Mesendoderm (in vitro differentiated cells): ENCODE data around the gene EME1. TPM values are rescaled to one million over a fixed set of nuclear protein-coding genes. Genes with fewer than 3 reads are reported as not detected.

ENCODE experiments used
- DNase-seq: peaks from one replicate; pipeline ENCODE4 v3.0.0; 2013
- H2AK5ac ChIP-seq: 2 replicates; pipeline ENCODE4 v1.6.1; 2013; ENCODE audit warnings: low read length, inconsistent platforms
- H2BK120ac ChIP-seq: 2 replicates; pipeline ENCODE4 v1.6.1; 2013; ENCODE audit warnings: low read depth, mild to moderate bottlenecking, low read length, moderate library complexity, mixed read lengths
- H2BK15ac ChIP-seq: replicated peaks from 2 replicates; pipeline ENCODE4 v1.6.1; 2013; ENCODE audit warnings: low read depth, mild to moderate bottlenecking, moderate library complexity
- H2BK5ac ChIP-seq: 2 replicates; pipeline ENCODE4 v1.6.1; 2013; ENCODE audit warnings: low read length, inconsistent platforms
- H3K18ac ChIP-seq: 2 replicates; pipeline ENCODE4 v1.6.1; 2013; ENCODE audit warnings: mild to moderate bottlenecking, low read length, mixed read lengths
- H3K23ac ChIP-seq: one replicate; pipeline ENCODE4 v1.6.1; 2013; ENCODE audit warnings: low read length
- H3K27ac ChIP-seq: 2 replicates; pipeline ENCODE4 v1.5.1; 2013; ENCODE audit warnings: low read depth, mild to moderate bottlenecking, inconsistent platforms, low read length, moderate library complexity
- H3K27me3 ChIP-seq: 2 replicates; pipeline ENCODE4 v1.6.1; 2013; ENCODE audit warnings: low read length, control low read depth, mild to moderate bottlenecking, inconsistent platforms; ENCODE audit not compliant: insufficient read depth, poor library complexity
- H3K36me3 ChIP-seq: 2 replicates; pipeline ENCODE4 v1.6.1; 2013; ENCODE audit warnings: low read length, inconsistent platforms; ENCODE audit not compliant: control insufficient read depth, insufficient read depth
- H3K4ac ChIP-seq: one replicate; pipeline ENCODE4 v1.6.1; 2013; ENCODE audit warnings: low read depth, mild to moderate bottlenecking, low read length, moderate library complexity
- H3K4me1 ChIP-seq: 2 replicates; pipeline ENCODE4 v1.6.1; 2013; ENCODE audit warnings: low read depth, low read length, inconsistent platforms; ENCODE audit not compliant: control insufficient read depth
- H3K4me2 ChIP-seq: 2 replicates; pipeline ENCODE4 v1.6.1; 2013; ENCODE audit warnings: low read length
- H3K4me3 ChIP-seq: 2 replicates; pipeline ENCODE4 v1.5.1; 2013; ENCODE audit warnings: mild to moderate bottlenecking, low read length
- H3K56ac ChIP-seq: one replicate; pipeline ENCODE4 v1.6.1; 2013; ENCODE audit warnings: low read length
- H3K79me1 ChIP-seq: 2 replicates; pipeline ENCODE4 v1.6.1; 2013; ENCODE audit warnings: low read length, inconsistent platforms
- H3K79me2 ChIP-seq: 2 replicates; pipeline ENCODE4 v1.6.1; 2013; ENCODE audit warnings: mild to moderate bottlenecking, low read length; ENCODE audit not compliant: control insufficient read depth, insufficient read depth
- H3K9ac ChIP-seq: 2 replicates; pipeline ENCODE4 v1.6.1; 2013; ENCODE audit warnings: low read length, inconsistent platforms
- H4K5ac ChIP-seq: one replicate; pipeline ENCODE4 v1.6.1; 2013; ENCODE audit warnings: low read length
- H4K8ac ChIP-seq: one replicate; pipeline ENCODE4 v1.6.1; 2013; ENCODE audit warnings: low read depth, mild to moderate bottlenecking, control low read depth, low read length, moderate library complexity
- WGBS: extraction: QIAGEN DNeasy Blood & Tissue Kit; methylation state at CpG from one replicate; pipeline ENCODE4 v1.1.7; 2013; ENCODE audit warnings: low lambda C conversion rate, missing lambda C conversion rate; ENCODE audit not compliant: insufficient coverage; ENCODE audit errors: extremely low coverage; 5-methylcytosine and 5-hydroxymethylcytosine counted together
- polyA plus RNA-seq, 2 experiments: library from polyadenylated mRNA; stranded (reverse); fragments of 200-250 nt; gene quantifications; one replicate each; pipeline ENCODE4 v1.2.3, GENCODE V29; 2013

Gene EME1, protein sequence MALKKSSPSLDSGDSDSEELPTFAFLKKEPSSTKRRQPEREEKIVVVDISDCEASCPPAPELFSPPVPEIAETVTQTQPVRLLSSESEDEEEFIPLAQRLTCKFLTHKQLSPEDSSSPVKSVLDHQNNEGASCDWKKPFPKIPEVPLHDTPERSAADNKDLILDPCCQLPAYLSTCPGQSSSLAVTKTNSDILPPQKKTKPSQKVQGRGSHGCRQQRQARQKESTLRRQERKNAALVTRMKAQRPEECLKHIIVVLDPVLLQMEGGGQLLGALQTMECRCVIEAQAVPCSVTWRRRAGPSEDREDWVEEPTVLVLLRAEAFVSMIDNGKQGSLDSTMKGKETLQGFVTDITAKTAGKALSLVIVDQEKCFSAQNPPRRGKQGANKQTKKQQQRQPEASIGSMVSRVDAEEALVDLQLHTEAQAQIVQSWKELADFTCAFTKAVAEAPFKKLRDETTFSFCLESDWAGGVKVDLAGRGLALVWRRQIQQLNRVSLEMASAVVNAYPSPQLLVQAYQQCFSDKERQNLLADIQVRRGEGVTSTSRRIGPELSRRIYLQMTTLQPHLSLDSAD
- polyA plus RNA-seq (2013, experiment 1 of 2): 7.3 TPM
- polyA plus RNA-seq (2013, experiment 2 of 2): 7.1 TPM

DNA sequence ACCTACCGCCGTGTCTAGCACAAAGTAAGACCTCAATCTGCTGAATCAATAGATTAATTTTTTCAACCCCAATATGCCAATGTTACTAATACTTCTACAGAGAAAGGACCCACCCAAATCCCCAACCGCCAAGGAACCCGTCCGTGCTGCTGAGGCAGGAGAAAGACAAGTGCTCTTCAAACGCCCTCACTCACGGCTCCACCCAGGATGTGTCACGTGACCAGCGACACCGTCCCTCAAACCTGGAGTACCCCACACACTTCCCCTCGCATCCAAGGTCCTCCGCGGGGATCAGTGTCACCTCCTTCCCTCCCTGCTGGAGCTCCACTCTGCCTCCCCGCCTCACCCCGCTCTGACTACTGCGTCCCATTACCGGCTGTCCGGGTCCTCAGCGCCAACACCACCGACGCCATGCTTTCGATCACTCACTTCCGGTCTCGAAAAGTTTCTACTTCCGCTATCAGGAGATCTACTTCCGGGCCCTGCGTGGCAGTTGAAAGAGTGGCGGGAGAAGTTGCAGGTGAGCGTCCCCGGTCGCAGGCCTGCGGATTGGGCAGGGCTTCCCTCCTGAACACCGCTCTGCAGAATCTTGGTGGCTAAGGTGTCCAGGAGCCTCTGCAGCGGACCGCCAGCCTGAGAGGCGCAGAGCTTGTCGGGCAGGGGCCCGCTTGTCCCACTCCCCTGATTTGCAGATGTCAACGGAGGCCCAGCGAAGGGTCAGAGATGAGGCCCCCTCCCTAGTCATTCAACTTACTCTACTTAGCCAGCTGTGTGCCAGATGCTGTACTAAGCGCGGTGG, at the start of gene EME1, which contains the start of gene MRPL27:
EME1 (plus strand) TSS at position 472 of the 799 bp plus-strand sequence. CDS start 1,980 bp downstream, outside the sequence.
MRPL27 (minus strand) TSS at position 427 of the 799 bp plus-strand sequence; CDS start at position 413, 14 bp downstream.
- Histone ChIP-seq H3K4ac (peak within 1 kb of the TSS; percentile 47), H2AK5ac (peak within 1 kb of the TSS; percentile 34), H2BK5ac (peak within 1 kb of the TSS; percentile 68), H3K4me2 (peak within 1 kb of the TSS; percentile 98), H3K79me1 (peaks cover 14% of the 10 kb centered on the region), H3K56ac (peak within 1 kb of the TSS; percentile 99), H3K18ac (peak within 1 kb of the TSS; percentile 75), H2BK120ac (peak within 1 kb of the TSS; percentile 18), H3K27me3 (no peaks in the 10 kb centered on the region), H3K4me3 (peak within 1 kb of the TSS; percentile 89), H2BK15ac (no peak within 1 kb of the TSS), H4K5ac (no peak within 1 kb of the TSS), H3K36me3 (peaks cover 9% of the 10 kb centered on the region), H3K4me1 (no peaks in the 10 kb centered on the region), H3K79me2 (peaks cover 14% of the 10 kb centered on the region), H3K23ac (peak within 1 kb of the TSS; percentile 19), H3K27ac (peak within 1 kb of the TSS; percentile 45), H3K9ac (peak within 1 kb of the TSS; percentile 89), H4K8ac (peak within 1 kb of the TSS; percentile 98)
- no CpG with 5 or more reads among the region's 42 CpGs for WGBS
- DNase-seq: peak; percentile 95

DNA sequence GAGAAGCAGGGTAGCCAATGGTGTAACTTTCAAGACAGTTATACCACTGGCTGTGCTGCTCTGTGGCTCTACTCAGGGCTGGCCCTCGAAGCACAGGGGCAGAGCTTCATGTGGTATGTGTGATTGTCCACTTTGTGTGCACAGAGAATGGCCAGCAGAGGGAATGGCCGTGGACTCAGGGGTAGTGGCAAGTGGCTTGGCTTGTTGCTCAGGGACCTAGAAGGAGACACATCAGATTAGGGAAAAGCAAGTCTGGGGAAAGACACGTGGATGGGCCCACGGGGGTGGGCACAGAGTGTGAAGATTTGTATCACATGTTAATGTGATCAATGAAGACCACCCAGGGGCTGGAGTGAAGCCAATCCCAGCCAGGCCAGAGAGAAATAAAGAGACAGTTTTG, 47.1 kb upstream of the EME1 start:
- Histone ChIP-seq H3K4me1 (no peaks in the 10 kb centered on the region), H3K18ac (no peak overlapping the region), H3K9ac (no peak overlapping the region)

DNA sequence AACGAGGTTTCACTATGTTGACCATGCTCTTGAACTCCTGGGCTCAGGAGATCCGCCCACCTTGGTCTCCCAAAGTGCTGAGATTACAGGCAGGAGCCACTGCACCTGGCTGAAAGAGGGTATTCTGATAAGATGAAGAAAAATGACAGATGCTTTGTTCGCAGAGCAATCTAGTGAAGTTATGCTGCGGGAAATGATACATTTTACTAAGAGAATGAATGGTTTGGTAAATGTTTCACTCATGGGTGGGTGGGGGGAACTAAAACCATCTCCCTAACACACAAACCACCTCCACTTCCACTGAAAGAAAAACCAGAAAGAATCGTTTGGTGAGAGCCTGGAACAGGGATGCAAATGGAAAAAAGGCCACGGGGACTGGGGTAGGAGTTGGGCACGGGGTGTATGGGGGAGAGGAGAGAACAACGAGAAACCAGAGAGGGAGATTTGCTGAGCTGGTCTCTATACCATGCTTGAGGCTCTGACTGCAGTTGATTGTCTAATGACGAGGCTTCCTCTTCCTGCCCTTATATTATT, 46.1 kb upstream of the EME1 start:
- no peak overlapping the region for H3K9ac ChIP-seq

More for the DNA sequence above, 47.1 kb upstream of the EME1 start:
- no peak overlapping the region for H2BK120ac ChIP-seq
- DNase-seq: no peak
- H3K4me3 ChIP-seq: no peak overlapping the region
- H3K27me3 ChIP-seq: no peaks in the 10 kb centered on the region
- H3K56ac ChIP-seq: no peak overlapping the region
- no peak overlapping the region for H2AK5ac ChIP-seq
- H4K5ac ChIP-seq: no peak overlapping the region
- H2BK5ac ChIP-seq: no peak overlapping the region
- no peak overlapping the region for H4K8ac ChIP-seq
- no peaks in the 10 kb centered on the region for H3K79me1 ChIP-seq
- no CpG with 5 or more reads among the region's 4 CpGs for WGBS
- H2BK15ac ChIP-seq: no peak overlapping the region
- H3K36me3 ChIP-seq: no peaks in the 10 kb centered on the region
- H3K4me2 ChIP-seq: no peak overlapping the region
- H3K23ac ChIP-seq: no peak overlapping the region
- H3K4ac ChIP-seq: no peak overlapping the region
- H3K27ac ChIP-seq: no peak overlapping the region
- H3K79me2 ChIP-seq: no peaks in the 10 kb centered on the region

DNA sequence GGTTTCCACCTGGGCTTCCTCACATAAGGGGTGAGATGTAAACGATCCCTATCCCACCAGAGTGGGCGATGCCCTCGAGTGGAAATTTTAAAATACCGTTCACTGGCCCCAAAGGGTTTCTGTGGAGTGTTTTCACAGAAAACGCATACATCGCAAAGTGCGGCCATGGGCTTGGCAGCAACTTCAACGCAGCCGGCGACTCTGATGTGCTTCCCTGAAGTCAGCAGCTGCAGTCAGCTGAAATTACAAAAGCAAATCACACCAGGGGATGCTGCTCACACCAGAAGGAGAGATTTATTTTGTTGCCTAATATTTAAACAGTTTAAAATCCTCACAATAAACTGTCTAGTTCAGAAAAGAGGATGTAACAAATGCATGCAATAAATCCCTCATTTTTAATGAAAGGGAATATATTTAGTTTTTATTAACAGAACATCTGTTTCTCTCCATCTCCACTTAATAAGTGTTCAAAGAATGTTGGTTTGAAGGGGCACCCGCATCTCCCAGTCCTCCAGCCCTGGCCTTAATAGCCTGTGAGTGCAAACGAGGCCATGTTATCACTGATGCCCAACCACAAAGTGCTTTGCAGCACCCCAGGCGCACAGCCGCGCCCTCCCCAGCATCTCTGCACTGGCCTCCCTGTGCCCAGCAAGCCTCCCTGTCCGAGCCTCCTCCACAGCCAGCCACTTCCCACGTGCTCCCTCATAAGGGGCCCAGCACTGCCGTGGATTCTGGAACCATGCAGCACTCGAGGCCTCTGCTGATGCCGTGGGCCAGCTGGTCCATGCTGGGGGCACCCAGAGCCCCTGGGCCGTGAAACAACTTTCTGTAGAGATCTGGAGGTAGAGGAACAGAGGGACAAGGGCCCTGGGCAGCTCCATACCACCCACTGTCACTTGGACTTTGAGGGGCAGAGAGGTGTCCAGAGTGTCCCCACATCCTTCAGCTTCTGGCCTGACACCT, 44.4 kb upstream of the EME1 start:
- Histone ChIP-seq H3K56ac (no peak overlapping the region), H3K9ac (no peak overlapping the region), H2BK5ac (no peak overlapping the region), H3K4me1 (no peaks in the 10 kb centered on the region), H2AK5ac (no peak overlapping the region), H3K27me3 (no peaks in the 10 kb centered on the region), H3K23ac (no peak overlapping the region), H2BK15ac (no peak overlapping the region), H3K18ac (no peak overlapping the region), H3K4me3 (no peak overlapping the region), H3K4me2 (no peak overlapping the region), H3K27ac (no peak overlapping the region), H2BK120ac (no peak overlapping the region), H3K79me2 (no peaks in the 10 kb centered on the region), H4K5ac (no peak overlapping the region), H3K36me3 (no peaks in the 10 kb centered on the region), H4K8ac (no peak overlapping the region), H3K79me1 (no peaks in the 10 kb centered on the region), H3K4ac (no peak overlapping the region)
- no peak for DNase-seq
- no CpG with 5 or more reads among the region's 21 CpGs for WGBS

More for the DNA sequence above, 46.1 kb upstream of the EME1 start:
- no peak for DNase-seq
- no peak overlapping the region for H2BK120ac ChIP-seq
- no peak overlapping the region for H3K27ac ChIP-seq
- no peaks in the 10 kb centered on the region for H3K79me2 ChIP-seq
- H3K79me1 ChIP-seq: no peaks in the 10 kb centered on the region
- H4K5ac ChIP-seq: no peak overlapping the region
- no peak overlapping the region for H3K4ac ChIP-seq
- H4K8ac ChIP-seq: no peak overlapping the region
- no peak overlapping the region for H3K4me2 ChIP-seq
- no peaks in the 10 kb centered on the region for H3K36me3 ChIP-seq
- no peaks in the 10 kb centered on the region for H3K27me3 ChIP-seq
- H3K23ac ChIP-seq: no peak overlapping the region
- no peak overlapping the region for H3K56ac ChIP-seq
- H3K18ac ChIP-seq: no peak overlapping the region
- no peaks in the 10 kb centered on the region for H3K4me1 ChIP-seq
- WGBS: no CpG with 5 or more reads among the region's 9 CpGs
- no peak overlapping the region for H2BK5ac ChIP-seq
- no peak overlapping the region for H3K4me3 ChIP-seq
- no peak overlapping the region for H2AK5ac ChIP-seq
- no peak overlapping the region for H2BK15ac ChIP-seq

DNA sequence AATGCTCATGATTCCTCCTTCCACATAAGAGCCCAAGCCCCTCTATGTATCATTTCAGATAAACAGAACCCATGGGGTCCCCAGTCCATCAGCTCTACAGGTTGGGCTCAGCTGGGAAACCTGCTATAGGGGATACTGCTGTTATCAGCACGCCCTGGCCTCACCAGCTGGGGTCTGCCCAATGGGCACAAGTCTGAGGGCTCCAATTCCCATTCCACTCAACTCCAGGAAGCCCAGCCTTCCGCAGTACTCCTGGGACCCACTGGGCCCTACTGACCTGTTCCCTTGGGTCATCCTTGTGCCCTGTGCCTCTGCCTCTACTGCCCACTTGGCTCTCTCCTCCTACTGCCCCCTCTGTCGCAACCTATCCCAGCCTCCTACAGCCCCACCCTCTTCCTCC, 43.3 kb upstream of the EME1 start:
- Histone ChIP-seq H3K56ac (no peak overlapping the region), H2AK5ac (no peak overlapping the region), H3K79me2 (no peaks in the 10 kb centered on the region), H3K4me2 (no peak overlapping the region), H4K8ac (no peak overlapping the region), H3K4me3 (no peak overlapping the region), H3K9ac (no peak overlapping the region), H3K4ac (no peak overlapping the region), H3K23ac (no peak overlapping the region), H3K36me3 (no peaks in the 10 kb centered on the region), H2BK5ac (no peak overlapping the region), H3K27ac (no peak overlapping the region), H3K79me1 (no peaks in the 10 kb centered on the region), H3K18ac (no peak overlapping the region), H3K27me3 (no peaks in the 10 kb centered on the region), H3K4me1 (no peaks in the 10 kb centered on the region), H2BK15ac (no peak overlapping the region), H4K5ac (no peak overlapping the region), H2BK120ac (no peak overlapping the region)
- WGBS: no CpG with 5 or more reads among the region's 3 CpGs
- no peak for DNase-seq
